Skin epidermis (tissue), 12 donors: ENCODE data around the gene PDE2A.

Experiments used
- H3K27ac ChIP-seq, 21 experiments: fragments of 200-600 bp; sonication (generic) in 11 of 21; one replicate each; pipeline ENCODE4 v1.5.0; 2020; ENCODE audit warnings: mild to moderate bottlenecking in 3 of 21, inconsistent platforms in 2 of 21, moderate library complexity in 2 of 21
- H3K4me3 ChIP-seq, 7 experiments: fragments of 200-600 bp; sonication (generic) in 2 of 7; one replicate each; pipeline ENCODE4 v1.5.0; 2020; ENCODE audit warnings: inconsistent platforms in 2 of 7, mild to moderate bottlenecking in 2 of 7, moderate library complexity in 1 of 7

PDE2A gene

DNA sequence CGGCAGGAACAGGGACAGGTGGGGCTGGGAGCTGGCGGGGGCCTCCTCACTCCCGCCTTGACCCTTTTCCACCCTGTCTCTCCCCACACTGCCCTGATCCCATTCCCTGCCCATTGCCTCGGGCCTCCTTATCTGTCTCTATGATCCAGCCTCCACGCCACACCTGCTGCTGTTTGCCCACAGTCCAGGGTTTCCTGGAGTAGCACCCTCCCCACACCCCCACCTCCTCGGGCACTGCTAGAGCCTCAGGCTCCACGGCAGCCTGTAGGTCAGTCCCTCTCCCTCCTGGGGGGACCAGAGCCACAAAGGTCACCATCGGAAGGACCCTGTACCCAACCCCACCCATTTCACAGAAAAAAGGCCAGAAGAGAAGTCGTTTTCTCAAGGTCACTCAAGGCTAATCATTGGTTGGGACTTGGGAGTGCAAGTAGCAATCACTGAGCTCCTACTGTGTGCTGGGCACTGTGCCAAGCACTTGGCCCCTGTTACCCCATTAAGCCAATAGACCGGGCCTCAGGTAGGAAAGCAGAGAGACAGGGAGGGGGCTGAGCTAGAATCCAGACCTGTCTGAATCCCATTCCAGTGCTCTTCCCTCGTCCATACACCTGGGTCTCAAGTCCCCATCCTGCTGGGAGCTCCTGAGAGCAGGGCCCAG, 71.8 kb downstream of the PDE2A start:
- Histone ChIP-seq H3K27ac (no peak overlapping the region), H3K4me3 (no peak overlapping the region)

DNA sequence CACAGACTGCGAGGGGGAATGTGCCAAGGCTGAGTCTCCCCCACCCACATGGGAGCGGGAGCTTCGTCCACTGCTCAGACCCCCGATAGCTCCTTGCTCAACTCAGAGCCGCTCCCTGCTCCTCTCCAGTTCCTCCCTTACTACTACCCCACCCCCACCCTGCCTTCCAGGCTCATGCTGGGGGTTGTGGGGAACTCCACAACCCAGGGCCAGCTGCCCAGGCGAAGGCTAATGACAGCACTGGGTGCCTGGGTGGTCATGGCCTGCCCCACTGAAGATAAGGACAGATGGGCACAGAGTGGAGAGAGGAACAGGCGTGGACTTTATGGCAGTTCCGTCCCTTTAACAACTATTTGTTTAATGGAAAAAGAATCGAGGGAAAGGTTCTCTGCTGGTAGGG, 73.7 kb downstream of the PDE2A start:
- no peak overlapping the region for H3K27ac ChIP-seq
- no peak overlapping the region for H3K4me3 ChIP-seq

DNA sequence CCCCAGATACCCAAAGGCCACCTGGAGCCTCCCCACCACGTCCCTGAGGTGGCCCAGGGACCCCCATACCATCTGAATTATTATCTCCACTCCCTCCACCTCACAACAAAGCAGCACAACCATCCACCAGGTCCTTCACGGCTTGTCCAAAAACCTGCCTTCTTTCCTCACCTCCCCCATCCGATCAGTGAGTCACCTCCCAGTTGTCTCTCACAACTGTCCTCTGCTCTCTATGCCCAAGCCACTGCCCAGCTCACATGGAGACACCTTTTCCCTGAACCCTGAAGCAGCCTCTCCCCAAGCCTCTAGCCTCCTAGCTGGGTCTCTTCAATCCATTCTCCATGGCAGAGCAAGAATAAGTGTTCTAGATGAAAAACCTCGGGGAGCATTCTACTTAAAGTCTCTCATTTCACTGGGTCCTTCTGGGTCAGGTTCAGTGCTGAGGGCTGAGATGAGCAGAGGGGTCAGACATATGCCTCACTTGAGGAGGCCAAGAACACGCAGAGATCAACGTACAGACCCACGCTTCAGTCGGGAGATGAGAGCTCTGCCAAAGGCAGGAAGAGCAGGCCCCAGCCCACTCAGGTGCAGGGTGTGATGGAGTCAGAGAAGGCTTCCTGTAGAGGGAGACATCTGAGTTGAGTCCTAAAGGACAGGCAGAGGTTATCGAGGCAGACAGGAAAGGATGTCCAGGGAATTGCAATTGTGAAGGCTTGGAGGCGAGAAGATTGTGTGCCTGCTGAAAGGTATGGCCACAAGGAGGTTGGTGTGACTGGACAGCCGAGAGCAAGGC, 74.7 kb downstream of the PDE2A start:
- Histone ChIP-seq H3K27ac (no peak overlapping the region), H3K4me3 (no peak overlapping the region)

DNA sequence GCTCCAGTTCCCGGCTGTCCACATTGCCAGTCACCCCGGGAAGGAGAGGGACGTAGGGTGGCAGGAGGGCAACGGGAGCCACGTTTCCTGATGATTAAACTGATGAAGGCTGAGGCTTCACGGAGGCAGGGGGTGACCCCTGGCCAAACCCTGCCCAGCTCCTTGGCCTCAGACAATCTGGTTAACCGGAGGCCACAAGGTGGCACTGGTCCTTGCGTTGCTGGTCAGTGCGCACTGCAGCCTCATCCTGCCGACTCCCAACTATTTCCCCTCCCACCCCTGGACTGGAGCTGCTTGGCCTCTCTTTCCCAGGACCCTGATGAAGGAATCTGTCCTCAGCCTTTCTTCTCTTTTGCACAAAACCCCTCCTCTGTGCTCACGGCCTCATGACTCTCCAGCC, 75.3 kb downstream of the PDE2A start:
- Histone ChIP-seq H3K27ac (no peak overlapping the region), H3K4me3 (no peak overlapping the region)

DNA sequence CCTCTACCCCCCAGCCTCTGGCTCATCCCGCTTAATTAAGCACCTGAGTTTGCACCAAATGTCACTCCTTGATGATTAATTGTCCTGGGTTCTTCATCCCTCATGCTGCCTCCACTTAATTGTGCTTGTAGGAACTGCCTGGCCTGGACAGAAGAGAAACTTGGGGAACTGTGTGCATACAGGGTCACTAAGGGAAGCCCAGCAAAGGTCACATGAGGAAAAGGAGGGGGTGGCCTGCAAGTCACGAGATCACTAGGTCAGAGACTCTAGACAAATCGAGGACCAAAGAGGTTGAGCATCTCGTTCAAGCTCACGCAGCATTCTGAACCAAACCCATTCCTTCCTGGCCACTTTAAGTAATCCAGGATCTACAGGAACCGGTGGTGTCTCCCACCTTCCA, 75.8 kb downstream of the PDE2A start:
- Histone ChIP-seq H3K27ac (no peak overlapping the region), H3K4me3 (no peak overlapping the region)

DNA sequence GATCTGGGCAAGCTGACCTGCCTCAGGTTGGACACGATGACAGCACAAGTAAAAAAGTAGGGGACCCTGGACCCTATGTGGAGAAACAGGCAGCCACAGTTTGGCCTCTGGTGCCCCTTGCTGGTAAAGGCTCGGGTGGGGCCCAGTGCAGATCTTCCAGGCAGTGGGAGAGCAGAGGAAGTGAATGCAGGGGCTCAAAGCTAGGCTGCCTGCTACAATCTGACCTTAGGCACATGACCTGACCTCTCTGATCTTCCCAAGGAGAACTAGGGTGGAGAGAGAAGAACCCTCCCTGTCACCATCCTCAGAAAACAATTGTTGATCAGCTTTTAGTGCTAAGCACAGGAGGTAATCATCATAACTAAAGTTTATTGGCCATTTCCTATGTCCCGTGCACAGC, 76.5 kb downstream of the PDE2A start:
- Histone ChIP-seq H3K27ac (no peak overlapping the region), H3K4me3 (no peak overlapping the region)

DNA sequence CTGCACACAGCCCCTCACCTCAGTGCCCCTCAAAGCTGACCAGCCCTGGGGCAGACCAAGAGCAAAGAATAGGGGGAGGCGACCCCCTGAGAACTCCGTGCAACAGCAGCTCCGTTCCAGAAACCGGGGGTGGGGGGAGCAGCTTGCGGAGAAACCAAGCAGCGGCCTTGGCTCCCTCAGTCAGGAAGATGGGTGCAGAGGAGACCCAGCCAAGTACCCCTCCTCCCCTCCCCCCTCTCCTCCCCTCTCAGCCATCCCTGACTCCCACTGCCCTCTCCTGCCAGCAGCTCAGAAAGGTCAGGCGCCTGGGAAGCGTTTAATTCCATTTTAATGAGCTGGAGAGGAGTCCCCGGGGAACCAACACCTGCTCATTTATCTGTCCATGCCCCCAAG, 78.9 kb downstream of the PDE2A start:
- no peak overlapping the region for H3K4me3 ChIP-seq

DNA sequence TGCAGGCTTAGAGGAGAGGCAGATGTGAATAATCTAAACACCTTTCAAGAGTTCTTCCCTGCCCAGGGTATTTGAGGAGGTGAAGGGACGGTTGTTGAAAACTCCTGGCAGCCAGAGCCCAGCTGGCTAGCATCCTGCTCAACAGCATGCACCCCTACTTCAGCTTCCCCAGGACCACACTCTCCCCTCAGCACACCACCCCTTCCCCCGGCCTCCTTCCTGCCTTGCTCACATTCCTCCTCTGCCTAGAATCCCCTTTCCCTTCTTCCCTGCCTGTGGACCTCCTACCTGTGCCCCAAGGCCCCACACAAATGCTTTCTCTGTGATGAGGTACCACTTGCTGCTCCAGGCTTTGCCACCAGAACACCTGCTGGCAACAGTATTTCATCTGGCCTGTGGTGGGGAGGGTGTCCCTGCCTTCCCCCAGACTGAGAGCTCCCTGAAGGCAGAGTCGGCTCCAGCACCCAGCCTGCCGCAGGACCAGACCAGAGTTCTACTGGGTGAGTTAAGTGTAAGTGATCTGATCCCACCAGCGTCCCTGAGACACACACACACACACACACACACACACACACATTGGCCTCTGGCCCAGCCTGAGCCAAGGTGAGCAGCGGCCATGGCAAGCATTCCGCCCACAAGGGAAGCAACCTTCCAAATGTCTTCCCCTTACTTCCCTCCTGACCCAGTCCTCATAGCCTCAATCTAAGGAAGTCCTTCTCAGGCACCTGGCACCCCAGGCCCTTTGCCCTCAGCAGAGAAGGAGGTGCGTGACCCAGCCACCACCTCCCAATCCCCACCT, 79.5 kb downstream of the PDE2A start:
- Histone ChIP-seq H3K4me3 (no peak overlapping the region), H3K27ac (no peak overlapping the region)

More for the DNA sequence above, 78.9 kb downstream of the PDE2A start:
- no peak overlapping the region for H3K27ac ChIP-seq

DNA sequence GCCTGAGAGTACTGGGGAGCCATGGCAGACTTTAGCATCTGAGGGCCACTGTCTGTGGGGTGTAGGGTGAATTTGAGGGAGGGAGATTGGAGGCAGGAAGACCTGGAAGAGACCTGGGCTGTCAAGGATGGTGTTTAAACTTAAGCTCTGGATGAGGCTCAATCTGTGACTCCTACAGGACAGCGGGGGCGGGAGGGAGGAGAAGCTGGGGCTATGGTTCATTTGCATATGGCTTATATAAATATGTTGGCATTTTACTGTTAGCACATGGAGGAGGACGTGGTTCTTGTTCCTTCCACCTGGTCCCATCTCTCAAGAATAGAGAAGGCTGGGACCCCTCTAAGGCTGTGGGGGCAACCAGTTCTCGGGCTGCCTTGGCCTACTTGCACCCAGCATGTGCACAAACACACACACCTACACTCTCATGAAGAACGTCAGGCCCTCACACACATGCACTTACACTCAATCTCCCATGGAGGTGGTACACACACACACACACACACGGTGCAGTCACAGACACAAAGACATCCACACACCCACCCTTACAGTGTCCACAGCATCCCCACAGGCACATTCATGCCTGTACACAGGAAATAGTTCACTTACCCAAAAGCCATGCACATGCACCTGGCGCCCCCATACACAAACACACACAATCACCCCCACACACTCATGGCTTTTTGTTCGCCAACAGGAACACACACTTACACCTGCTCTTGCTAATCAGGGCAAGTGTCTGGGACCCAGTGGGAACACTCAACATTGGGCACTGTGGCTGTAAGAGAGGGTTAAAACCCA, 81.3 kb downstream of the PDE2A start:
- H3K4me3 ChIP-seq: no peak overlapping the region
- no peak overlapping the region for H3K27ac ChIP-seq

DNA sequence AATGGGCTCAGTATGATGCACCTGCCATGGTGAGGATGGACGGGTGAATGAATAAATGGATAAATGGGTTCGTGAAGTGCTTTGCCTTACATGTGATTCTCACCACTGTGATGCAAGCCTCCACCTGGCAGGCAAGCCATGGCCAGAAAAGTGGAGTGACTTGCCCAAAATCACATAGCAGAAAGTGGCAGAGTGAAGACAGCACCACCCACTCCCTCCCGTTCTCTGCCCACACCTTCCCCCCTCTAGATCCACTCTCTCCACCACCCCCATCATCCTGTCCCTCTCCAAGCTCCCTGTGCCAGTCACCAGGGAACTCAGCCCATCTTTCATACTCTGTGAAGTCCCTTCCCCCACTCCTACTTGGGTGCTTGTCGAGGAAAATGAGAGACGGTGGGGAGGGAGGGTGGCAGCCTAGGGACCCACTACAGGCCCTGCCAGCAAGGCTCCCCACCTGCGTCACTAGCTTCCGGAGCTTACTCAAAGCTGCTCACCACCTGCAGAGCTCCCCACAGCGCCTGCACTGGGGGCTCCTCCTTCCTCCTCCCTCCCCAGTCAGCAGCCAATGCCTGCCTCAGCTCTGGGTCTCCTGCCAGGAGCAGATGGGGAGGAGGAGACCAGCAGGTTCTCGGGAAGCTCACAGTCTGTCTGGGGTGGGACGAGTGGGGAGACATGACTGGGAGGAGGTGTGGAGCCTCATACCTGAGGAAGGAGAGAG, 82.3 kb downstream of the PDE2A start:
- no peak overlapping the region for H3K27ac ChIP-seq
- H3K4me3 ChIP-seq: no peak overlapping the region

DNA sequence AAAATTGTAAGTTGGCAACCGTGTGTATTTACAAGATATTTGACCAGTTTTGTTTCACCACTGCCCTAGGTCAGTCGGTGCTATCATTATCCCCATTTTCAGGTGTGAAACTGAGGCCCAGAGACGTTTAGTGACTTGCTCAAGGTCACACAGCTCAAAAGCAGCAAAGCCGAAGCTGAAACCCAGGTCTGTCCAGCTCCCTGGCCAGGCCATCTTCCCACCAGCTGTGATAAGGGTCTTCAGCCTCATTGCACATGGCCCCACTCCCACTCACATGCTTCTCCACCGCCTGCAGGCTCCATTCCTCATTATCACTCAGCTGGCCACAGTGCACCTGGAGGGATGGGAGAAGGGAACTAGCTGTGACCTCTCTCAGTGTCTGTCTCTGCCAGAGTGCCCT, 83.2 kb downstream of the PDE2A start:
- no peak overlapping the region for H3K4me3 ChIP-seq
- H3K27ac ChIP-seq: no peak overlapping the region

DNA sequence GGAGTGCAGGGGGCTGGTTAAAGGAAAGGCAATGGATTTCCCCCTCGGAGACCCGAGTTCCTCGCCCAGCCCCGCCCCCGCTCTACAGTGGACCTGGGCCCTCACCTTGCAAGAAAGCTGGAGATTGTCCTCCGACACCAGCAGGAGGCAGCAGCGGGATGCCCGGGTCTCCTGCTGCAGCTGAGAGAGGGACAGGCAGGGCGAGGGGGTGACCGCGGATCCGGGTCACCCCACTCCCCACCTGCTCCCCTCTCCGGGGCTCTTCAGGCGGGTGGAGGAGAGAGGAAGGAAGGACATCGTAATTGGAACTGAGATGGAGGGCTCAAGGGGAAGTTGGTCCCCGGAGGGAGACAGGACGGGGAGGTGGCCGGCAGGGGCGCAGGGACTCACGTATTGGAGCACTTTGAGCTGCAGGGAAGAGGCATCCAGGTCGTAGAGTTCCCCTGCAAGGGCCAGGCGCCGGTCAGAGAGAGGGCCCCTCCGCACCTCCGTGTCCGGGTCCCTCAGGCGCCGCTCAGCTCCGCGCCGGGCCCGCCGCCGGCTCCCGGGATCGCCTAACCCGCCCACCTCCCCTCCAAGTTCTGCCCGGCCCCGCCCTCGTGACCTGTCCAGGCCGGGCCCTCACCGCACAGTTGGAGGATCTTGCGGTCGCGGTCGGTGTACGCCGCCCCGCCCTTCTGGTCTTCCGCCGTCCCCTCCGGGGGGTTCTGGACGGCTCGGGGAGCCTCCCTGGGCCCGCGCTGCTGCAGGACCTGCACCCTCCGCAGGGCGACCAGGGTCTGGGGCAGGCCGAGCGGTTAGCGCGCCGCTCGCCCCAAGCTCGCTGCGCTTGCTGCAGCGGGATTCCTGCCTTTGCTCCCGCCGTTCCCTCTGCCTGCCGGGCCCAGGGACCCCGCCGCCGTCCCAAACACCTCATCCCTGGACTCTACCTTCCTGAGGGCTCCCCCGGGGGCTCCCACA, 84.1 kb downstream of the PDE2A start:
- peak overlapping the region in 1 of 7 experiments; percentile 8 for H3K4me3 ChIP-seq

DNA sequence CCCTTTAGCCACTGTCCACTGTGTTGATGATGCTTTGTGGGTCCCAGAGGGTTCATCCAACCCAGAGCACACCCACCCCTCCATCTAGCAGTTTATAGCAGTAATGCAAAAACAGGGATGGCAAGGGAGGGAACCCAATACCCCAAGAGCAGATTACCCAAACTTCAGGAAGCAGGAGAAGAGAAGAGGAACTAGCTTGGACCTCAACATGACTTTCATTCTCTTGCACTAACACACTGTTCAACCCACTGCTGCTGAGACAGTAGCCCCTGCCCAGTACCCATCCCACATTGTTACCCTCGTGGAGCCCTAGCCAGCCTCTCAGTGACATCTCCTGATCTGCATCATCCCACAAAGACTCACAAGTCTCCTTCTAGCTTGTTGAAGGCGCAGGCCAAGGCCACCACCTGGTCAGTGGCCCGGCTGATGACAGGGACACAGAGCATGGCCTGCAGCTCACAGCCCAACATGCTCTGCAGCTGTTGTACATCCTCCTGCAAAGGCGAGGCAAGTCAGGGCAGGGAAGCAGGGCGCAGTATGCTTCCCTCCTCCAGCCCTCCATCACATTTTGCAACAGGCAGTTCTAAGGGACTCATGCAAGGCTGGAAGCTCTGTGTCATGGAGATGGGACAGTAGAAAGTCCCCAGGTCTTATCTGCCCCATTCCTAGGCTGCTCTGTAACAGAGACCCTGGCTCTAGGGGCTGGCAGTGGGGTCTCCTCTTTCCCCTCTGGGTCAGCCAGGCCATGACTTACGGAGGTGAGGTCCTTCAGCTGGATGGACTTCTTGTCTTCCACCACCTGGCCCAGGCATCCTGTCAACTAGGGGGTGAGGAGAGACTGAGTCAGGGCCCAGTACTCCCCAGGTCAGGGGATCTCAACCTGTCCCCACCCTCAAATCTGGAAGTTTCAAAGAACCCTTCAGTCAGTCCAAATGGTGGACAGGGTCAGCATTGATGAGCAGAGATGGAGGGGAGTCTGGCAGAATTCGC, 85.5 kb downstream of the PDE2A start:
- Histone ChIP-seq H3K4me3 (no peak overlapping the region), H3K27ac (no peak overlapping the region)

More for the DNA sequence above, 84.1 kb downstream of the PDE2A start:
- H3K27ac ChIP-seq: no peak overlapping the region

DNA sequence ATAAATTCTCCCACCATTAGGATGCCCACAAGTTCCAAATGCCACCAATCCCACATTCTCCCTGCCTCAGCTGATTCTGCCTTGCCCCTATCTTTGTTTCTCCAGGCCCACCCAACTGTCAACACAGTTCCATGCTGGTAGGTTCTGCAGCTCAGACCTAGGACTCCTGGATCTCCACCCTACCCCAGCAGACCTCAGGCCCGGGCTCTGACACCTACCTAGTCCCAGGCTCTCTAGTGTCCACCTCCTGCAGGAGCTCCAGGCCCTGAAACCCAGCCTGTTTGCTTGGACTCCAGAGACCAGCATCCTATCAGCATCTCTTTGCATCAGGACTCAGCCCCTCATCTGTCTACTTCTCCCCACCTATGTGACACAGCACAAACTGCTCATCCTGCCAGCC, 86.5 kb downstream of the PDE2A start:
- Histone ChIP-seq H3K27ac (no peak overlapping the region), H3K4me3 (no peak overlapping the region)

DNA sequence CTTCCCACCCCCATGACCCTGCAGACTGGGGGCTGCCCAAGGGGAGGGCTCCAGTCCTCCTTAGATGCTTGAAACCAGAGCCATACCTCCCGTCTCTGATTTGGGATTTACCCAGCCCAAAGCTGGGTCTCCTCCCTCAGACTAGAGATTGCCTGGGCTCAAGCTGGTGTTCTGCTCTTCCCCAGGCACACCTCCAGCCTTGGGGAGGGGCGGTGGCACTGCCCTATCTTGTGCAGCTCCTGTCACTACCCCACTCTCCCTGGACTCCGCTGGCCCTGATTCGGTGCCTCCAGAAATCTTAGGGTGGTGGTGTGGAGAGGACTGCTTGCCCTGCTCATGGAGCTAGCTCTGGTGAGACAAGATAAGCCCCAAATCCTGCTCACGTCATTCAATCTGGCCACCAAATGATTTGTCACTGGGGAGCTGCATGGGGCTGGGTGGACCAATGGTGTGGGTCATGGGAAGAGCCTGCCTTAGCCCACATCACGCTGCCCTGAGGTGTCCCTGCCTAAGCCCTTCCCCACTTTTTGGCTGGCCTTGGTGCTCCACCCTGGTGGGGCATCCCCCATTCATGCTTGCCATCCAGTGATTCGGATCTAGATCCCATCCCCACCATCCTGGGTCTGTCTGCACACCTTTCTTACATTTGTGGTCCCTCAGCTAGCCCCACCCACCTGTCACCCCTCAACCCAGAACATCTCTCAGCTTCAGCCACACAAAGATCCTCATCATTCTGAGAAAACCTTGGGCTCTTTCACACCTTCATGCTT, 87.7 kb downstream of the PDE2A start:
- no peak overlapping the region for H3K27ac ChIP-seq
- H3K4me3 ChIP-seq: no peak overlapping the region

DNA sequence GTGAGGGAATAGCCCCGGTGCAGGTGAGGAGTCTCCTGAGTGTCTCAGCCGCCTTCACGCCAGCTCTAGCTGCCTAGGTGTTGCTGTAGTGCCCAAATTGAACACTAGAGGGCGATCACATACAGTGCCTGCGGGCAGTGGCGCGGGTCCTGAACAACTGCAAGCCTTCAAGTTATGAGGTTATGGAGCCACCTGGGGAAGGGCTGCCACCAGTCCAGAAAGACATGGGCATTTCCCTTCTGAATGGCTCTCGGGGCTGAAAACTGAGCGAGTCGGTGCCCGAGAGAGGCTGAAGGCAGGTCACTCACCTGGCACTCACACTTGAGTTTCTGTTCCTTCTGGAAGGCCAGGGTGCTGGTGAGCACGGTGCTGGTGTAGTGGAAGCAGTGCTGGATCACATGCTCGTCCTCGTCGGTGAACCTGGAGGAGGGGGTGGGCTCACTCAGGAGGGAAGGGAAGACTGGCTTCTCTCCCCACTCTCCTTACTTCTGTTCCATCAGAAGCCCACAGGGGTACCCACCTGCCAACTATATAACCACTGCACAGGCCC, 88.4 kb downstream of the PDE2A start:
- H3K27ac ChIP-seq: no peak overlapping the region

More for the DNA sequence above, 88.4 kb downstream of the PDE2A start:
- no peak overlapping the region for H3K4me3 ChIP-seq
